PC-9 (cell line): Measurements from ENCODE around the gene ALDH7A1. TPM values are rescaled to one million over a fixed set of nuclear protein-coding genes. Genes with fewer than 3 reads are reported as not detected.
"Not testable (repeated sequence)": the region's sequence is repeated elsewhere in the genome, so short reads cannot be mapped to it uniquely, and the experiment has no call there.

Experiments
- BruUV-seq: library from RNA; stranded (reverse); fragments of 400-500 nt; replicated peaks from 2 replicates; lab custom pipeline; 2021; lab: Mats Ljungman, UMichigan
- CTCF ChIA-PET: fragments of 300-600 bp; sonication (Branson Sonifier 250); formaldehyde crosslinking; loops from one replicate; lab custom pipeline; 2022; ENCODE audit warnings: antibody characterized with exemption; lab: Charles Lee
- POLR2A ChIA-PET: fragments of 300-600 bp; sonication (Branson Sonifier 250); formaldehyde crosslinking; loops from one replicate; lab custom pipeline; 2022; ENCODE audit warnings: antibody characterized with exemption; ENCODE audit not compliant: unreplicated experiment; lab: Charles Lee
- DNase-seq, 2 experiments: peaks; one replicate each; pipeline versions ENCODE4 v3.0.0 to v3.0.0-alpha.2; 2015 to 2022; ENCODE audit warnings: mixed read lengths in 1 of 2
- H2AFZ ChIP-seq: fragments of 200-600 bp; sonication (generic); 2 replicates; pipeline ENCODE4 v1.8.1; 2017; ENCODE audit warnings: antibody characterized with exemption
- H3F3A ChIP-seq: fragments of 200-600 bp; sonication (generic); 2 replicates; pipeline ENCODE4 v1.8.1; 2017; ENCODE audit warnings: antibody characterized with exemption, mild to moderate bottlenecking, low read depth; ENCODE audit not compliant: insufficient read depth
- H3K27ac ChIP-seq: fragments of 200-600 bp; sonication (generic); 2 replicates; pipeline ENCODE4 v1.6.1; 2016; ENCODE audit warnings: mixed run types
- H3K27me3 ChIP-seq: fragments of 200-600 bp; sonication (generic); 2 replicates; pipeline ENCODE4 v1.6.1; 2016; ENCODE audit warnings: low read depth, mixed run types; ENCODE audit not compliant: insufficient read depth
- H3K36me3 ChIP-seq: fragments of 200-600 bp; sonication (generic); 2 replicates; pipeline ENCODE4 v1.6.1; 2016; ENCODE audit warnings: low read depth, mixed run types
- H3K4me1 ChIP-seq: fragments of 200-600 bp; sonication (generic); replicated peaks from 2 replicates; pipeline ENCODE4 v1.6.1; 2016; ENCODE audit warnings: mixed run types; ENCODE audit not compliant: insufficient read depth
- H3K4me2 ChIP-seq: fragments of 200-600 bp; sonication (generic); 2 replicates; pipeline ENCODE4 v1.6.1; 2017; ENCODE audit warnings: mixed run types
- H3K4me3 ChIP-seq: fragments of 200-600 bp; sonication (generic); 2 replicates; pipeline ENCODE4 v1.6.1; 2016; ENCODE audit warnings: mixed run types
- H3K79me2 ChIP-seq: fragments of 200-600 bp; sonication (generic); 2 replicates; pipeline ENCODE4 v1.6.1; 2017; ENCODE audit warnings: low read depth, mixed run types
- H3K9me2 ChIP-seq: fragments of 200-600 bp; sonication (generic); 2 replicates; pipeline ENCODE4 v1.8.1; 2017; ENCODE audit warnings: mild to moderate bottlenecking; ENCODE audit not compliant: insufficient read depth
- H3K9me3 ChIP-seq: fragments of 200-600 bp; sonication (generic); 2 replicates; pipeline ENCODE4 v1.8.1; 2016; ENCODE audit warnings: low read depth; ENCODE audit not compliant: insufficient read depth
- H4K20me1 ChIP-seq: fragments of 200-600 bp; sonication (generic); 2 replicates; pipeline ENCODE4 v1.8.1; 2017; ENCODE audit not compliant: insufficient read depth
- EZH2 ChIP-seq: fragments of 200-600 bp; sonication (generic); IDR thresholded peaks from 2 replicates; pipeline ENCODE4 v1.8.0; 2017; ENCODE audit warnings: antibody characterized with exemption, low read depth
- intact Hi-C: fragments of 100-400 bp; cut with micrococcal nuclease; formaldehyde crosslinking; loops from one replicate; pipeline ENCODE4 v1.10.0; 2022; ENCODE audit not compliant: unreplicated experiment
- total RNA-seq: library from RNA; stranded (reverse); gene quantifications from 2 replicates; pipeline ENCODE4 v1.2.3, GENCODE V29; 2021
- TF ChIP-seq, protein P1 (sequence below): fragments of 200-600 bp; sonication (generic); conservative IDR thresholded peaks from 2 replicates; pipeline ENCODE4 v1.6.1; 2017; ENCODE audit warnings: mixed run types, antibody characterized with exemption, mild to moderate bottlenecking, moderate library complexity

The ALDH7A1 gene
- total RNA-seq, 1 experiment from 2014 or later: 109 TPM

DNA sequence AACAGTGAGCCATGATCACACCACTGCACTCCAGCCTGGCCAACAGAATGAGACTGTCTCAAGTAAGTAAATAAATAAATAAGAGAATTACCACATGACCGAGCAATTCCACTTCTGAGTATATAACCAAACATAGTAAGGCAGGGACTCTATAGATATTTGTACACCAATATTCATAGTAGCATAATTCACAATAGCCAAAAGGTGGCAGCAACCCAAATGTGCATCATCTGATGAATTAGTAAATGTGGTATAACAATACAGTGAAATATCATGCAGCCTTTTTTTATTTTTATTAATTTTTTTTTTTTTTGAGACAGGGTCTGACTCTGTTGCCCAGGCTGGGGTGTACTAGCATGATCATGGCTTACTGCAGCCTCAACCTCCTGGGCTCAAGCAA is 33.1 kb downstream of the ALDH7A1 start:
- Histone ChIP-seq H3K4me3 (no peak overlapping the region), H3K4me2 (no peak overlapping the region), H3K36me3 (peaks cover 10% of the 10 kb centered on the region), H3K27me3 (no peaks in the 10 kb centered on the region), H3F3A (no peaks in the 10 kb centered on the region), H3K79me2 (no peaks in the 10 kb centered on the region), H3K27ac (no peak overlapping the region), H2AFZ (no peak overlapping the region), H3K9me3 (no peaks in the 10 kb centered on the region), H3K9me2 (no peaks in the 10 kb centered on the region), H4K20me1 (no peaks in the 10 kb centered on the region), H3K4me1 (no peaks in the 10 kb centered on the region)
- ChIA-PET CTCF (no interaction called here), POLR2A (no interaction called here)
- DNase-seq: no peak
- BruUV-seq: no TSS peak
- intact Hi-C loops: no loop called here
- TF ChIP-seq EZH2: no peak
- TF ChIP-seq, protein P1, sequence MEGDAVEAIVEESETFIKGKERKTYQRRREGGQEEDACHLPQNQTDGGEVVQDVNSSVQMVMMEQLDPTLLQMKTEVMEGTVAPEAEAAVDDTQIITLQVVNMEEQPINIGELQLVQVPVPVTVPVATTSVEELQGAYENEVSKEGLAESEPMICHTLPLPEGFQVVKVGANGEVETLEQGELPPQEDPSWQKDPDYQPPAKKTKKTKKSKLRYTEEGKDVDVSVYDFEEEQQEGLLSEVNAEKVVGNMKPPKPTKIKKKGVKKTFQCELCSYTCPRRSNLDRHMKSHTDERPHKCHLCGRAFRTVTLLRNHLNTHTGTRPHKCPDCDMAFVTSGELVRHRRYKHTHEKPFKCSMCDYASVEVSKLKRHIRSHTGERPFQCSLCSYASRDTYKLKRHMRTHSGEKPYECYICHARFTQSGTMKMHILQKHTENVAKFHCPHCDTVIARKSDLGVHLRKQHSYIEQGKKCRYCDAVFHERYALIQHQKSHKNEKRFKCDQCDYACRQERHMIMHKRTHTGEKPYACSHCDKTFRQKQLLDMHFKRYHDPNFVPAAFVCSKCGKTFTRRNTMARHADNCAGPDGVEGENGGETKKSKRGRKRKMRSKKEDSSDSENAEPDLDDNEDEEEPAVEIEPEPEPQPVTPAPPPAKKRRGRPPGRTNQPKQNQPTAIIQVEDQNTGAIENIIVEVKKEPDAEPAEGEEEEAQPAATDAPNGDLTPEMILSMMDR: no peak

DNA sequence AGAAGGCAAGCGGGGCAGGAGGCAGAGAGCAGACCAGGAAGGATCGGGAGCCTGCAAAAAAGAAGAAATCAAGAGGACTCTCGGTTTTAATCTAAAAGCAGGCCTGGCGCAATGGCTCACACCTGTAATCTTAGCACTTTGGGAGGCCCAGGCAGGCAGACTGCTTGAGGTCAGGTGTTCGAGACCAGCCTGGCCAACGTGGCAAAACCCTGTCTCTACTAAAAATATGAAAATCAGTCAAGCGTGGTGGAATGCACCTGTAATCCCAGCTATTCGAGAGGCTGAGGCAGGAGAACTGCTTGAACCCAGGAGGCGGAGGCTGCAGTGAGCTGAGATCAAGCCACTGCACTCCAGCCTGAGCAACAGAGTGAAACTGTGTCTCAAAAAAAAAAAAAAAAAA is 39.9 kb downstream of the ALDH7A1 start:
- H4K20me1 ChIP-seq, H3K4me1 ChIP-seq, H3K79me2 ChIP-seq, H2AFZ ChIP-seq, H3K27ac ChIP-seq, H3K27me3 ChIP-seq, H3F3A ChIP-seq, H3K9me3 ChIP-seq, BruUV-seq, DNase-seq, CTCF ChIA-PET, POLR2A ChIA-PET, H3K4me3 ChIP-seq, H3K9me2 ChIP-seq, H3K4me2 ChIP-seq, intact Hi-C loops: not testable (repeated sequence)
- peaks cover 17% of the 10 kb centered on the region for H3K36me3 ChIP-seq

DNA sequence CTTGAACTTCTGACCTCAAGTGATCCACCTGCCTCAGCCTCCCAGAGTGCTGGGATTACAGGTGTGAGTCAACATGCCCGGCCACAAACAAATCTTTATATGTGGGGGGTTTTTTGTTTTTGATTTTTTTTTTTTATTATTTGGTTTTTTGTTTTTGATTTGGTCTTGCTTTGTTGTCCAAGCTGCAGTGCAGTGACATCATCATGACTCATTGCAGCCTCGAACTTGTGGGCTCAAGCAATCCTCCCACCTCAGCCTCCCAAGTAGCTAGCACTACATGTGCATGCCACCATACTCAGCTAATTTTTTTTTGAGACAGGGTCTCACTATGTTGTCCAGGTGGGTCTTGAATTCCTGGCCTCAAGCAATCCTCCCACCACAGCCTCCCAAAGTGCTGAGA is 42.4 kb downstream of the ALDH7A1 start:
- Histone ChIP-seq H3K4me1 (no peaks in the 10 kb centered on the region), H3F3A (no peaks in the 10 kb centered on the region), H3K9me3 (no peaks in the 10 kb centered on the region), H3K9me2 (no peaks in the 10 kb centered on the region), H3K4me2 (no peak overlapping the region), H4K20me1 (no peaks in the 10 kb centered on the region), H3K27me3 (no peaks in the 10 kb centered on the region), H3K4me3 (no peak overlapping the region), H3K36me3 (peaks cover 29% of the 10 kb centered on the region; the same call in 1 of the 2 replicates), H3K27ac (no peak overlapping the region), H2AFZ (no peak overlapping the region), H3K79me2 (no peaks in the 10 kb centered on the region)
- no TSS peak for BruUV-seq
- TF ChIP-seq, protein P1: no peak
- no peak for TF ChIP-seq EZH2
- POLR2A ChIA-PET: no interaction called here
- no peak for DNase-seq
- CTCF ChIA-PET: no interaction called here
- intact Hi-C loops: no loop called here

DNA sequence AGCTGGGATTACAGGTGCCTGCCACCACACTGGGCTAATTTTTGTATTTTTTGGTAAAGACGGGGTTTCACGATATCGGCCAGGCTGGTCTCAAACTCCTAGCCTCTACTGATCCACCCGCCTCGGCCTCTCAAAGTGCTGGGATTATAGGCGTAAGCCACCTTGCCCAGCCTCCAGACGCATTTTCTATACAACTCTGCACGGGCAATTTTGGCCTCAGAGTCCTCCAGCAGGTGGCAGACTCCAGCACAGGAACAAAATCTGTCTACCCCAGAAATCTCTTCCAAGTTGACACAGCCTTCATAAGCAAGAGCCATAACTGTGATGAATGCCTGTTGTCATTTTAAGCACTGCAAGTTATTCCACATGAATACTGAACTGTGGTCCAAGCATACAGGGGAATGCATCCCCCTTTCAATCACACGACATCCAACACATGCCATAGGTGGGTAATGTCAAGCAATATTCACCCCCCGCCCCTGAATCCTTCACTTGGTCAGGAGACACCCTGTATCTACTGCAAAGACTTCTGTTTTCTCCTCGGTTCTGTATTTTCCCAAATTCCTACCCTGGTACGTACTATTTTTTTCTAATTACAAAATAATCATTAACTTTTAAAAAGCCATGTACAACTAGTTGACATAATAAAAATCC is 50.8 kb downstream of the ALDH7A1 start:
- BruUV-seq: TSS peak; percentile 18
- intact Hi-C loops: loop anchor here (5.0 to 10.0 kb wide), 2 partner anchors 53 to 261 kb away; partner anchors contain the start of gene ALDH7A1
- POLR2A ChIA-PET: no interaction called here

More for the DNA sequence above, 50.8 kb downstream of the ALDH7A1 start:
- Histone ChIP-seq H3K27ac (no peak overlapping the region), H3K4me3 (no peak overlapping the region), H3K9me2 (no peaks in the 10 kb centered on the region), H3K27me3 (no peaks in the 10 kb centered on the region), H2AFZ (no peak overlapping the region), H3K4me1 (no peaks in the 10 kb centered on the region), H4K20me1 (no peaks in the 10 kb centered on the region), H3K4me2 (no peak overlapping the region), H3K36me3 (0 out of 2 replicates have a peak, but pooled peaks cover 3% of the 10 kb centered on the region), H3K79me2 (no peaks in the 10 kb centered on the region), H3F3A (no peaks in the 10 kb centered on the region), H3K9me3 (no peaks in the 10 kb centered on the region)
- CTCF ChIA-PET: no interaction called here
- TF ChIP-seq EZH2: no peak
- TF ChIP-seq, protein P1: peak; percentile 54
- no peak for DNase-seq
